K562 (cell line): ENCODE data around the gene PAIP2.

ENCODE experiments used
- DLX4 ChIP-seq: fragments of 250-450 bp; sonication (Bioruptor Pico); IDR thresholded peaks from 2 replicates; pipeline ENCODE4 v1.6.1; 2021; ENCODE audit warnings: mild to moderate bottlenecking
- FOXK2 ChIP-seq, 2 experiments: fragments of 450-650 bp; IDR thresholded peaks in 1 of 2; conservative IDR thresholded peaks in 1 of 2; 2 replicates each; pipeline ENCODE4 v1.6.1; 2016; ENCODE audit warnings: low read depth in 2 of 2, mild to moderate bottlenecking in 1 of 2
- MXD1 ChIP-seq: fragments of 250-450 bp; sonication (Bioruptor Pico); IDR thresholded peaks from 2 replicates; pipeline ENCODE4 v1.8.0; 2021; ENCODE audit warnings: borderline replicate concordance, mild to moderate bottlenecking, moderate library complexity; ENCODE audit not compliant: poor library complexity, severe bottlenecking
- SMARCE1 ChIP-seq: fragments of 450-650 bp; IDR thresholded peaks from 2 replicates; pipeline ENCODE4 v1.7.1; 2016; ENCODE audit warnings: mild to moderate bottlenecking
- ZFP30 ChIP-seq: fragments of 250-450 bp; sonication (Bioruptor Pico); IDR thresholded peaks from 2 replicates; pipeline ENCODE4 v1.8.0; 2022; ENCODE audit warnings: moderate library complexity, mild to moderate bottlenecking, inconsistent platforms, borderline replicate concordance
- ZNF263 ChIP-seq: sonication (generic); formaldehyde crosslinking; IDR thresholded peaks from 2 replicates; pipeline ENCODE4 v1.8.0; 2022; ENCODE audit warnings: mild to moderate bottlenecking, missing genetic modification reagents, borderline replicate concordance
- TF ChIP-seq, protein P1 (sequence below), 3 experiments: IDR thresholded peaks in 2 of 3; conservative IDR thresholded peaks in 1 of 3; 2 replicates each; pipeline ENCODE4 v1.5.1; 2011 to 2012; ENCODE audit warnings: low read length in 3 of 3, mild to moderate bottlenecking in 3 of 3, control low read depth in 2 of 3, improper control_type of control experiment in 1 of 3, inconsistent platforms in 1 of 3, low read depth in 1 of 3, mixed read lengths in 1 of 3, moderate library complexity in 1 of 3; ENCODE audit not compliant: insufficient read depth in 2 of 3
- TF ChIP-seq, protein P2 (sequence below), 2 experiments: fragments of 450-650 bp in 1 of 2; IDR thresholded peaks; 2 replicates each; pipeline ENCODE4 v1.6.1; 2011 to 2017; ENCODE audit warnings: low read depth in 2 of 2, antibody characterized with exemption in 1 of 2, borderline replicate concordance in 1 of 2, low read length in 1 of 2, mild to moderate bottlenecking in 1 of 2, mixed read lengths in 1 of 2; ENCODE audit not compliant: control insufficient read depth in 1 of 2

DNA sequence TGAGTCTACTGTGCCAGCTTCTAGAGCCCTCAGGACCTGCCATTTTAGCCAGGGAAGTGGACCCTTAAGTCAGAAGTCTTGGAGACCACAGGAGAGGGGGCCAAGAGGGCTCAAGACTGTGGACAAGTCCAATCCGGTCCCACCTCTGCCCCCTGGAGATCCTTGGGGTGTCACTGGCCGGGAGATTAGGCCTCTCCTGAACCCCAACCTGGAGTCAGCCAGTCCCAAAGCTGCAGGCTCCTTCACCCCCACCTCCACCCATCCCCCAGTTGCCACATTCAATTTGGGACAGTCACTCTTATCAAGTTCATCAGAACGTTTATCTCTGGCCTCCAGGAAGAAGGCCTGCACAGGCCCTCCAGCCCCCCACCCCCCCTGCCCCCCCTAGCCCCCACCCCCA is 41.2 kb downstream of the PAIP2 start:
- TF ChIP-seq, protein P1, sequence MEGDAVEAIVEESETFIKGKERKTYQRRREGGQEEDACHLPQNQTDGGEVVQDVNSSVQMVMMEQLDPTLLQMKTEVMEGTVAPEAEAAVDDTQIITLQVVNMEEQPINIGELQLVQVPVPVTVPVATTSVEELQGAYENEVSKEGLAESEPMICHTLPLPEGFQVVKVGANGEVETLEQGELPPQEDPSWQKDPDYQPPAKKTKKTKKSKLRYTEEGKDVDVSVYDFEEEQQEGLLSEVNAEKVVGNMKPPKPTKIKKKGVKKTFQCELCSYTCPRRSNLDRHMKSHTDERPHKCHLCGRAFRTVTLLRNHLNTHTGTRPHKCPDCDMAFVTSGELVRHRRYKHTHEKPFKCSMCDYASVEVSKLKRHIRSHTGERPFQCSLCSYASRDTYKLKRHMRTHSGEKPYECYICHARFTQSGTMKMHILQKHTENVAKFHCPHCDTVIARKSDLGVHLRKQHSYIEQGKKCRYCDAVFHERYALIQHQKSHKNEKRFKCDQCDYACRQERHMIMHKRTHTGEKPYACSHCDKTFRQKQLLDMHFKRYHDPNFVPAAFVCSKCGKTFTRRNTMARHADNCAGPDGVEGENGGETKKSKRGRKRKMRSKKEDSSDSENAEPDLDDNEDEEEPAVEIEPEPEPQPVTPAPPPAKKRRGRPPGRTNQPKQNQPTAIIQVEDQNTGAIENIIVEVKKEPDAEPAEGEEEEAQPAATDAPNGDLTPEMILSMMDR (IDR thresholded peaks at IDR 0.05 in 2 of 3, conservative IDR thresholded peaks at IDR 0.05 in 1 of 3; ENCODE audit: insufficient read depth in 2 of 3, low read depth in 1 of 3, low read length in 3 of 3): no peak
- TF ChIP-seq DLX4 (no peak), FOXK2 (conservative IDR thresholded peaks at IDR 0.05 in 1 of 2, IDR thresholded peaks at IDR 0.05 in 1 of 2; ENCODE audit: low read depth in 2 of 2) (no peak), ZFP30 (CRISPR knock-in tag) (no peak), SMARCE1 (no peak), ZNF263 (CRISPR knock-in tag) (no peak), MXD1 (CRISPR knock-in tag) (no peak)
- TF ChIP-seq, protein P2, sequence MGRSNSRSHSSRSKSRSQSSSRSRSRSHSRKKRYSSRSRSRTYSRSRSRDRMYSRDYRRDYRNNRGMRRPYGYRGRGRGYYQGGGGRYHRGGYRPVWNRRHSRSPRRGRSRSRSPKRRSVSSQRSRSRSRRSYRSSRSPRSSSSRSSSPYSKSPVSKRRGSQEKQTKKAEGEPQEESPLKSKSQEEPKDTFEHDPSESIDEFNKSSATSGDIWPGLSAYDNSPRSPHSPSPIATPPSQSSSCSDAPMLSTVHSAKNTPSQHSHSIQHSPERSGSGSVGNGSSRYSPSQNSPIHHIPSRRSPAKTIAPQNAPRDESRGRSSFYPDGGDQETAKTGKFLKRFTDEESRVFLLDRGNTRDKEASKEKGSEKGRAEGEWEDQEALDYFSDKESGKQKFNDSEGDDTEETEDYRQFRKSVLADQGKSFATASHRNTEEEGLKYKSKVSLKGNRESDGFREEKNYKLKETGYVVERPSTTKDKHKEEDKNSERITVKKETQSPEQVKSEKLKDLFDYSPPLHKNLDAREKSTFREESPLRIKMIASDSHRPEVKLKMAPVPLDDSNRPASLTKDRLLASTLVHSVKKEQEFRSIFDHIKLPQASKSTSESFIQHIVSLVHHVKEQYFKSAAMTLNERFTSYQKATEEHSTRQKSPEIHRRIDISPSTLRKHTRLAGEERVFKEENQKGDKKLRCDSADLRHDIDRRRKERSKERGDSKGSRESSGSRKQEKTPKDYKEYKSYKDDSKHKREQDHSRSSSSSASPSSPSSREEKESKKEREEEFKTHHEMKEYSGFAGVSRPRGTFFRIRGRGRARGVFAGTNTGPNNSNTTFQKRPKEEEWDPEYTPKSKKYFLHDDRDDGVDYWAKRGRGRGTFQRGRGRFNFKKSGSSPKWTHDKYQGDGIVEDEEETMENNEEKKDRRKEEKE (IDR thresholded peaks at IDR 0.05; ENCODE audit: borderline replicate concordance in 1 of 2, control insufficient read depth in 1 of 2, low read depth in 2 of 2, low read length in 1 of 2): no peak
